PFSK-1 (cell line): ENCODE measurements around the gene RAB27B.

ENCODE experiments used
- TAF1 ChIP-seq: IDR thresholded peaks from 2 replicates; pipeline ENCODE4 v1.6.1; 2012; ENCODE audit warnings: low read length, control low read depth, borderline replicate concordance; ENCODE audit not compliant: insufficient read depth
- TF ChIP-seq, protein P1 (sequence below), 2 experiments: IDR thresholded peaks; 2 replicates each; pipeline versions ENCODE4 v1.6.1 to v1.8.0; 2011 to 2012; ENCODE audit warnings: low read depth in 2 of 2, low read length in 2 of 2, control low read depth in 1 of 2, inconsistent platforms in 1 of 2, mild to moderate bottlenecking in 1 of 2, moderate library complexity in 1 of 2; ENCODE audit not compliant: insufficient read depth in 1 of 2

DNA sequence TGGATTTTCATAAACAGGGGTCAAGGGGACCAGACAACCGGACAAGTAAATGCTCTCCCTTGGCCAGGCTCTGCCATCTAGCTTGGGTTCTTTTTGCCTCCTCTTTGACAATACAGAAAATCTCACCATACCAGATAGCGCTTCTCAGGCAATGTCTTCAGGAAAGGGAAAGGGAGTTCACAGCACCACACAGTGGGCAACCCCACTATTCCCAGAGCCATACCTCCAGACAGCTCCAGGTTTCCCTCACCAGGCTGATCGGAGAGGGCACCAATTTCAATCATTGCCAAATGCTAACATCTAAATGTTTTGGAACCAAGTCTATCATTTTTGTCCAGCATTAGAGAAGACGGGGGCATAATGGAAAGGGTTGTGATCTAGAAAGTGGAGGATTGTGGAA lies 102.9 kb downstream of the RAB27B start:
- no peak for TF ChIP-seq TAF1
- TF ChIP-seq, protein P1, sequence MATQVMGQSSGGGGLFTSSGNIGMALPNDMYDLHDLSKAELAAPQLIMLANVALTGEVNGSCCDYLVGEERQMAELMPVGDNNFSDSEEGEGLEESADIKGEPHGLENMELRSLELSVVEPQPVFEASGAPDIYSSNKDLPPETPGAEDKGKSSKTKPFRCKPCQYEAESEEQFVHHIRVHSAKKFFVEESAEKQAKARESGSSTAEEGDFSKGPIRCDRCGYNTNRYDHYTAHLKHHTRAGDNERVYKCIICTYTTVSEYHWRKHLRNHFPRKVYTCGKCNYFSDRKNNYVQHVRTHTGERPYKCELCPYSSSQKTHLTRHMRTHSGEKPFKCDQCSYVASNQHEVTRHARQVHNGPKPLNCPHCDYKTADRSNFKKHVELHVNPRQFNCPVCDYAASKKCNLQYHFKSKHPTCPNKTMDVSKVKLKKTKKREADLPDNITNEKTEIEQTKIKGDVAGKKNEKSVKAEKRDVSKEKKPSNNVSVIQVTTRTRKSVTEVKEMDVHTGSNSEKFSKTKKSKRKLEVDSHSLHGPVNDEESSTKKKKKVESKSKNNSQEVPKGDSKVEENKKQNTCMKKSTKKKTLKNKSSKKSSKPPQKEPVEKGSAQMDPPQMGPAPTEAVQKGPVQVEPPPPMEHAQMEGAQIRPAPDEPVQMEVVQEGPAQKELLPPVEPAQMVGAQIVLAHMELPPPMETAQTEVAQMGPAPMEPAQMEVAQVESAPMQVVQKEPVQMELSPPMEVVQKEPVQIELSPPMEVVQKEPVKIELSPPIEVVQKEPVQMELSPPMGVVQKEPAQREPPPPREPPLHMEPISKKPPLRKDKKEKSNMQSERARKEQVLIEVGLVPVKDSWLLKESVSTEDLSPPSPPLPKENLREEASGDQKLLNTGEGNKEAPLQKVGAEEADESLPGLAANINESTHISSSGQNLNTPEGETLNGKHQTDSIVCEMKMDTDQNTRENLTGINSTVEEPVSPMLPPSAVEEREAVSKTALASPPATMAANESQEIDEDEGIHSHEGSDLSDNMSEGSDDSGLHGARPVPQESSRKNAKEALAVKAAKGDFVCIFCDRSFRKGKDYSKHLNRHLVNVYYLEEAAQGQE (IDR thresholded peaks at IDR 0.05; ENCODE audit: insufficient read depth in 1 of 2, low read depth in 2 of 2, low read length in 2 of 2) = no peak
